Measurements from ENCODE around the gene KCNIP3.

Gene KCNIP3

GRCh38 chr2:95309599-95309998, 12.5 kb downstream of the KCNIP3 start:
- Histone ChIP-seq H3K79me2 (ENCODE audit: insufficient read depth, low read depth) (no peaks in the 10 kb centered on the region), H3K4me2 (no peak overlapping the region), H4K20me1 (ENCODE audit: insufficient read depth) (no peaks in the 10 kb centered on the region), H3K27ac (no peak overlapping the region), H3K27me3 (ENCODE audit: insufficient read depth, low read depth) (no peaks in the 10 kb centered on the region), H3K4me1 (ENCODE audit: low read depth, poor library complexity, severe bottlenecking) (no peaks in the 10 kb centered on the region), H2AFZ (ENCODE audit: low read depth) (no peak overlapping the region), H3K36me3 (ENCODE audit: insufficient read depth) (no peaks in the 10 kb centered on the region), H3K4me3 (IDR thresholded peaks at IDR 0.05; ENCODE audit: insufficient read depth, low read depth, low read length) (no peak overlapping the region), H3K9ac (no peak overlapping the region)
- TF ChIP-seq CTCF (conservative IDR thresholded peaks at IDR 0.05; ENCODE audit: low read depth, low read length): no peak

DNA sequence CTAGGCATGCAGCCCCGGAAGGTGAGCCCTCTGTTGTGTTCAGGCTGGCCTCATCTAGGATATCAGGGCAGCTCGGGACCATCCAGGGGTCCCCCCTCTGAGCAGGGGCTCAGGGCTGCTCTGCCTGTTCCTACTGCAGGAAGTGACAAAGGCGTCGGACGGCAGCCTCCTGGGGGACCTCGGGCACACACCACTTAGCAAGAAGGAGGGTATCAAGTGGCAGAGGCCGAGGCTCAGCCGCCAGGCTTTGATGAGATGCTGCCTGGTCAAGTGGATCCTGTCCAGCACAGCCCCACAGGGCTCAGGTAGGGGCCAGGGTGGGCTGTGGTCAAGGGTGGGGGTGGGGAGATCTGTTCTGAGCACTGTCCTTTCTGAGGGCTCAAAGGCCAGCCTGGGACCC, 13.1 kb downstream of the KCNIP3 start:
- H3K36me3 ChIP-seq (ENCODE audit: insufficient read depth): no peaks in the 10 kb centered on the region
- no peak overlapping the region for H3K4me3 ChIP-seq (IDR thresholded peaks at IDR 0.05; ENCODE audit: insufficient read depth, low read depth, low read length)
- H4K20me1 ChIP-seq (ENCODE audit: insufficient read depth): no peaks in the 10 kb centered on the region
- TF ChIP-seq CTCF (conservative IDR thresholded peaks at IDR 0.05; ENCODE audit: low read depth, low read length): no peak
- H3K79me2 ChIP-seq (ENCODE audit: insufficient read depth, low read depth): no peaks in the 10 kb centered on the region
- H3K4me2 ChIP-seq: no peak overlapping the region
- no peak overlapping the region for H3K27ac ChIP-seq
- no peak overlapping the region for H3K9ac ChIP-seq
- H2AFZ ChIP-seq (ENCODE audit: low read depth): no peak overlapping the region
- H3K27me3 ChIP-seq (ENCODE audit: insufficient read depth, low read depth): no peaks in the 10 kb centered on the region
- H3K4me1 ChIP-seq (ENCODE audit: low read depth, poor library complexity, severe bottlenecking): no peaks in the 10 kb centered on the region

DNA sequence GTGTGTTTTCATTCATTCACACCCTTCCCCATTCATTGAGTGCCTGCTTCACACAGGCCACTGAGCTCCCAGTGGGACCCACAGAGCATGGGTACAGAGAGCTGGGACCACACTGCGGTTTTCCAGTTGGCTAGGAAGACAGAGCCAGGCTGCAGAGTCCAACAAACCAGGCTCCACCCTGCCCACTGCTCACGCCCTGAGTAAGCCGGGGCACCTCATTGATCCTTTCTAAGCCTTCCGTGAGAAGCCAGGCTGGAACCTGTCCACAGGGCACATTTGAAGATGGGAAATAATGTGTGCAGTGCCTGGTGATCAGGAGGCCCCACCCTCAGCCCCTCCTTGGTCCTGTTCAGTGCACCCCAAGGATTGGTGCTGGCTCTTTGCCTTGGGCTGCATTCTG, 13.5 kb downstream of the KCNIP3 start:
- Histone ChIP-seq H3K4me1 (ENCODE audit: low read depth, poor library complexity, severe bottlenecking) (no peaks in the 10 kb centered on the region), H4K20me1 (ENCODE audit: insufficient read depth) (no peaks in the 10 kb centered on the region), H3K4me3 (IDR thresholded peaks at IDR 0.05; ENCODE audit: insufficient read depth, low read depth, low read length) (no peak overlapping the region), H3K9ac (no peak overlapping the region), H3K4me2 (no peak overlapping the region), H3K79me2 (ENCODE audit: insufficient read depth, low read depth) (no peaks in the 10 kb centered on the region), H3K27ac (no peak overlapping the region), H2AFZ (ENCODE audit: low read depth) (no peak overlapping the region), H3K36me3 (ENCODE audit: insufficient read depth) (no peaks in the 10 kb centered on the region), H3K27me3 (ENCODE audit: insufficient read depth, low read depth) (no peaks in the 10 kb centered on the region)
- TF ChIP-seq CTCF (conservative IDR thresholded peaks at IDR 0.05; ENCODE audit: low read depth, low read length): no peak

DNA sequence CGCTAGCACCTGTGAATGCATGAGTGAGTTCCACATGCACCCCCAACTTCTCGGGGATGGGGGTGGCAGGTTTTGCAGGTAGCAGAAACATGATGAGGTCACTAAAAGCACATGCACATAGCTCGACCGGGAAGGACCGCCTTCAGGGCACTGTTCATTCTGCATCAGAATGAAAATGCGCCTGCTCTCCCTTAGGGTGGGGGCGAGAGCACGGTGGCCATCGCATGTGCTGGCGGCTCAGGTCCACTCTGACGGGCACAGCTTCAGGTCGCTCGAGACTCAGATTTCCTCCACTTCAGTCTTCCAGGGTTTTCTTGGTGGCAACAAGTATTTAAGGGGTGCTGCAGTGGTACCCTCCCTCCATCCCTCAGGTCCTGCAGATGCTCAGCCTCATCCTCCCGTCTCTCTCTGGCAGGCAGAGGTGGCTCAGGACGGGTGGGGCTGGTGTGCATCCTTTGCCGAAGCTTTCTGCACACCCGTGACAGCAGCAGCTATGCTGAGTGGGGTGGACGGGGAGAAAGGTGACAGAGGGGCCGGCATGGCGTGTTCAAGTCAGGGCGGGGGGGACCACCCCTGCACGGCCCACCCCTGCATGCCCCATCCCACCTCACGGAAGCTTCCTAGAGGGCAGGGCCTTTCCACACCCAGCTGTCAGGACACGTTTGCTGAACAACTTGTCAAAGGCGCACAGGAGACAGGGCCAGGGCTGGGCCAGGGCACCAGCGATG, 14.8 kb downstream of the KCNIP3 start:
- H3K4me3 ChIP-seq (IDR thresholded peaks at IDR 0.05; ENCODE audit: insufficient read depth, low read depth, low read length): no peak overlapping the region

More for the DNA sequence above, 14.8 kb downstream of the KCNIP3 start:
- H3K79me2 ChIP-seq (ENCODE audit: insufficient read depth, low read depth): no peaks in the 10 kb centered on the region
- H3K4me1 ChIP-seq (ENCODE audit: low read depth, poor library complexity, severe bottlenecking): no peaks in the 10 kb centered on the region
- no peak overlapping the region for H3K9ac ChIP-seq
- no peak overlapping the region for H3K4me2 ChIP-seq
- no peaks in the 10 kb centered on the region for H4K20me1 ChIP-seq (ENCODE audit: insufficient read depth)
- no peaks in the 10 kb centered on the region for H3K27me3 ChIP-seq (ENCODE audit: insufficient read depth, low read depth)
- no peak for TF ChIP-seq CTCF (conservative IDR thresholded peaks at IDR 0.05; ENCODE audit: low read depth, low read length)
- H3K36me3 ChIP-seq (ENCODE audit: insufficient read depth): no peaks in the 10 kb centered on the region
- no peak overlapping the region for H2AFZ ChIP-seq (ENCODE audit: low read depth)
- no peak overlapping the region for H3K27ac ChIP-seq
